Measurements from ENCODE around the gene GOLGA3.
A peak's percentile ranks its signal among the peaks of the same experiment; 100 is the strongest.
"Not testable (repeated sequence)": the region's sequence is repeated elsewhere in the genome, so short reads cannot be mapped to it uniquely, and the experiment has no call there.

GOLGA3 gene

GRCh38 chr12:132813443-132813842 is 15.2 kb downstream of the GOLGA3 start:
- no peak for DNase-seq

- DNase-seq: no peak
Measured at GRCh38 chr12:132812631-132813305, 15.9 kb downstream of the GOLGA3 start.

- peak; percentile 33 to 36 for DNase-seq
Measured at GRCh38 chr12:132809391-132809790, 19.3 kb downstream of the GOLGA3 start.

DNA sequence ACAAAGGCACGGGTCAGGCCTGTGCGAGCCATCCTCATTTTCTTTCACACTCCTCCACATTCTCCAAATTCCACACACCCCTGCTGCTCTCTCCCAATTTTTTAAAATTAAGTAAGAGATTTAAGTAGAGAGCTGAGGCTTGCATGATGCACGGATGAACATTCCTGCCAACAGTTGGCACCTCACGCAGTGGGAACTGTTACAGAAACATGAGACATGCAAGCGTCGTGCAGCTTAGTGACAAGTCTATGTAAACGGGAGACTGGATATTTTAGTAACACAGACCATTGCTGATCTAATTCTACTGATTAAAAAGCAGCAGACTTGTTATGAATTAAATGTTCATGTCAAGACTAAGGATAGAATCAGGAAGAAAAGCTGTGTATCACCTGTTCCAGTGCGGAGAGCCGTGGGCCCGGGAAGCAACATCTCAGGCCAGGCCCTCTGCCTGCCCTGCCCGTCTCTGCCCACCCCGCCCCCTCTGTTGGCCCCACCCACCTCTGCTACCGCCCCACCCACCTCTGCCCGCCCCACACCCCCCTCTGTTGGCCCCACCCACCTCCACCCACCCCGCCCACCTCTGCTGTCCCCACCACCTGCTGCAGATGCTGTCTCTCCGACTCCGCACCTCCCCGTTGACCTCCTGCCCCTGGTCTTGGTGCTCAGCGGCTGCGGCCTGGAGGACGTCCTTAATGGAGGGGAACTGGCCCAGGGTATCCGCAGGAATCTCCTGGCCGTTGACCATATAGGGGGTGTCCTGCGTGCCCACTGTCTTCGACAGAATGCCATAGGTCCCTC is 21.2 kb downstream of the GOLGA3 start:
- no peak for DNase-seq

GRCh38 chr12:132806857-132807256 is 21.8 kb downstream of the GOLGA3 start:
- peak; percentile 27 to 44 for DNase-seq

DNA sequence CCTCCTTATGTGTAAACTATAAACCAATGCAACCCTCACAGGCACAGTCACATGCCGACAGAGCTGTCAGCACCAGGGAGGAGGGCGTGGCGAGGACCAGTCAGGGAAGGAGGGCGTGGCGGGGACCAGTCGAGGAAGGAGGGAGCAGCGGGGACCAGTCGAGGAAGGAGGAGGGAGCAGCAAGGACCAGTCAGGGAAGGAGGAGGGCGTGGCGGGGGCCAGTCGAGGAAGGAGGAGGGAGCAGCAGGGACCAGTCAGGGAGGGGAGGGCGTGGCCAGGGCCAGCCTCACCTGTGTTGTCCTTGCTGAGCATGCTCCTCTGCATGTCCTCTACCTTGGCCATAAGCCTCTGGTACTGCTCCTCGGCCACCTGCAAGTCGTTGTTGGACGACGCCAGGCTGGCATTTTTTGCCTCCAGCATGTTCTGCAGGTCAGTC is 24.2 kb downstream of the GOLGA3 start:
- DNase-seq: no peak

- DNase-seq: no peak
Measured at GRCh38 chr12:132803888-132804287, 24.8 kb downstream of the GOLGA3 start.

DNA sequence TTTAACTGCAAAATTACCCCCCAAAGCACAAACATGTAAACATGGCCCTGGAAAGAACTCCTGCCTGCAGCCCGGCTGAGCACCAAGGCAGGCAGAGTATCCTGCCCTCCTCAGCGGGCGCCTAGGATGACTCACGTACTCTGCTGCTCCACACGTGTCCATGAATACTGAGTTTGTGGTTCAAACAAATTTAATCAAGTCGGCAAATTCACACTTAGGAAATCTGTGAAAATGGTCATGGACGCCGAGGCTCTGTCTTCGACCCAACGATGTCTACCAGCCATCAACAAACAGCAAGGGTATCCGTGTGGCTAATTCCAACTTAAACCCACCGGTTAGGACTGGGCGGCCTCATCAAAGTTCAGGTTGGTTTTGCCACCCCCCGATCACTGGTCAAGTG is 25.5 kb downstream of the GOLGA3 start:
- no peak for DNase-seq

- DNase-seq: no peak
Measured at GRCh38 chr12:132801741-132802140, 26.9 kb downstream of the GOLGA3 start.

GRCh38 chr12:132798836-132799235 is 29.8 kb downstream of the GOLGA3 start:
- no peak for DNase-seq

DNA sequence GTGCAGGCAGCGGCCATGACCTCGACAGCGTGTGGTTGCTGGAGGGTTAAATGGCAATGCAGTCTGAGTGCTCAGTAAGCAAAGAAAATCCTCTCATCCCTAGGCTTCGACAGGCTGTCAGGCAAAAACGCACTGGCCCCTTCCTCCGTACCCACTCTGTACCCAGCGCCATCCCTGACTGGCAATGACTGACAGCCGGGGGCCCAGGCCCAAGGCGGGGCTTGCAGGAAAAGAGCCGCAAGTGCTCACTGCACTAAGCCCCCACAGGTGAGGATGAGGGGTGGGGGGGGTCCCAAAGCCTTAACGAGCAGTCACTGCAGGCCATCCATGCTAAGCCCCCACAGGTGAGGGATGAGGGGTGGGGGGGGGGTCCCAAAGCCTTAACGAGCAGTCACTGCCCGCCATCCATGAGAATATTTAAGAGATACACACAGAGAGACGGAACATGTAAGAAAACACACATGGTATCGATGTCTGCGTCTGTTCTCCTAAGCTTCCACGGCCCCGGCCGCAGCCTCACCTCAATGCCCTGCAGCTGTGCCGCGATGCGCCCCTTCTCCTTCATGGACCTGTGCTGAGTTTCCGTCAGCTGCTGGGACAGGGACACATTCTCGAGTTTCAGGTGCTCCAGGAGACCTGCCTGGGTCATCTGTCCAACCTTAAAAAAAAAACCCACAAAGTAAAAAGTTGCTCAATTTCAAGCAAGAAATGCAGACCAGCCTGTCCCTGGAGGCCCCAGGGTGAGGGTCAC is 30.7 kb downstream of the GOLGA3 start:
- DNase-seq: no peak

- DNase-seq: no peak
Measured at GRCh38 chr12:132795847-132796246, 32.8 kb downstream of the GOLGA3 start.

GRCh38 chr12:132791940-132792339 is 36.7 kb downstream of the GOLGA3 start:
- not testable (repeated sequence) for DNase-seq

GRCh38 chr12:132789099-132789471 is 39.6 kb downstream of the GOLGA3 start:
- DNase-seq: no peak

GRCh38 chr12:132788375-132789098 is 40.1 kb downstream of the GOLGA3 start:
- no peak for DNase-seq

GRCh38 chr12:132787877-132788276 is 40.8 kb downstream of the GOLGA3 start:
- DNase-seq: no peak

DNA sequence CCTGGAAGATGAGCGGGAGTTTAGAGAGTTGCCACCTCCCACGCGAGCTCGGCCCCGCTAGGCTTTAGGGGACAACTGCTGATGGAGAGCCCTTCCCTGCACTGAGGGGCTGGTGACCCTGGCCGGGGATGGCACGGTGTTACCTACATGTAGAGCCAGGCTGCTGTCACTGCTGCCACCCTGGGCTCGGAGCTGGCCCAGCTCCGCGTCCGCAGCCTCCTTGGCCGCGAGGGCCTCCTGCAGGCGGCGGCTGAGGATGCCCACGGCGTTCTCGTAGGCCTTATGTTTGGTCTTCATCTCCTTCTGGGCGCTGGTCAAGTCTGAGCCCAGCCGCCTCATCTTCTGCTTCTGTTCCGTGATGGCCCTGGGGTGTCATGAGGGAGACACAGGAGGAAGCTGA is 42.5 kb downstream of the GOLGA3 start:
- DNase-seq: no peak

GRCh38 chr12:132784580-132784979 is 44.1 kb downstream of the GOLGA3 start:
- DNase-seq: no peak

DNA sequence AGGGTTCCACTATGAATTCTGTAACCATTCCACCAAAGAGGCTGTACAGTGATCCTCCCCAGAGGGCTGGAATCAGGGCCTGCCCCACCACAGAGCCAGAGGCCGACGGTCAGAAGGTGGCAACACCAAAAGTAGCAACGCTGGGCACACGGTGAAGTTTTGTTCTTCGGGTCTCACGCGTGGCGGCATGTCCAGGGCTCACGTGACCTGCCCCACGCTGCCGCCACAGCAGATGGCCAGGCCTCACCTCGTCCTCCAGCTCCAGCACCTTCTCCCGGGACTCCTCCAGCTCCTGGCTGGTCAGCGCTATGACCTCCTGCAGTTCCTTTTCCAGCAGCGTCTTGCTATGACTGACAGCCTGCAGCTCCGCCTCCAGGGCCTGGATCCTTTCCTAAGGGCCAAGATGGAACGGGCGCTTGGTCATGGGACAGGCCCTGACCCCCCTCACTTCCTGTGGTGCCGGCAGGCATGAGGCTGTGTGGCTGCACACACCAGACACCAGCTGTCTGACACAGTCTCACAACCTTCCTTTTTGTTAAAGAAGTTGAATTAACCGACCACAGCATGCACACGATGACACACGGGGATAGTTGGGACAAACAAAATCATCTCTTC is 44.6 kb downstream of the GOLGA3 start:
- no peak for DNase-seq

DNA sequence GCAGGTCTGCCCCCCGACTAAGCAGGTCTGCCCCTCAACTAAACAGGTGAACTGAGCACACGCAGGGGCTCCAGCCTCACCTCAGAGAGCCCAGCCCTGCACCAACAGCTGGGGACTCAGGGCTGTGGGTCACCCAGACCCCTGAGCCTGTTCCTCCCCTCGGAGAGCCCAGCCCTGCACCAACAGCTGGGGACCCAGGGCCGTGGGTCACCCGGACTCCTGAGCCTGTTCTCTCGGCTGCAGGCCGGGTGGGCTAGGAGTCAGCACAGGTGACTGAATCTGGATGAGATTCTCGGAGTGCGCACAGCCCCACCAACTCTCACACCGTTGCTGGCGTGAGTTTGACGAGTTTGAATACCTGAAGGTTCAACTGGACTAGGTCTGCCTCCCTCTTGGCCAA is 46.7 kb downstream of the GOLGA3 start:
- no peak for DNase-seq

DNA sequence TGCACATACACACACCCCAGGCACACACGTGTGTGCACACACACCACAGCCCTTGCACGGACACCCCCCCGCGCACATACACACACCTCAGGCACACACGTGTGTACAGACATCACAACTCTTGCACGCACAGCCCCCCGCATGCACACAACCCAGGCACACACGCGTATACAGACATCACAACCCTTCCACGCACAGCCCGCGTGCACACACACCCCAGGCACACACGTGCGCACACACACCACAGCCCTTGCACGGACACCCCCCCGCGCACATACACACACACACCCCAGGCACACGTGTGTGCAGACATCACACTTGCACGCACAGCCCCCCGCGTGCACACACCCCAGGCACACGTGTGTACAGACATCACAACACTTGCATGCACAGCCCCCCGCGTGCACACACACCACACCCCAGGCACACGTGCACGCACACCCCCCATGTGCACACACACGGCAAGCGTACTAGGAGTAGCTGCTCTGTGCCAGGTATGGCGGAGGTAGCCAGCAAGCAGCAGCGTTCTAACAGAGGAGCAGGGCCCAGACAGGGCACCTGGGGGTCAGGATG is 48.8 kb downstream of the GOLGA3 start:
- DNase-seq: no peak

DNA sequence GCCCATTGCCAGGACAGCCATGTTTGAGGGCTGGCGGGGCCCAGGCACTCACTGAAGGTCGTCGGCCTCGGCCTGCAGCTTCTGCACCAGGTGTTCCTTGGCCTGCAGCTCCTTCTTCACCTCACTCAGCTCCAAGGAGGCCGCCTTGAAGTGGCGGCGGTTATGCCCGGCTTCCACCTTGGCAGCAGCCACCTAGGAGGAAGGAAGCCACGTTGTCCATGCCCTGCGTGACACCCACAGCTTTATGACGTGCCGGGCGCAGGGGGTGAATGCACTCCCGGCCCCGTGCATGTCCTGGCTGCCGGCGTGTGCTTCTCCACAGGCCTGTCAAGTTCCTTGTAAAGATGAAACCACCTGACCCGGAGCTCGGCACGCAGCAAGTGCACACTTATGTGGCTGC is 51.1 kb downstream of the GOLGA3 start:
- DNase-seq: no peak
